Measurements from ENCODE around the gene PHF2. TPM values are rescaled to one million over a fixed set of nuclear protein-coding genes. Genes with fewer than 3 reads are reported as not detected.
"Not testable (repeated sequence)": the region's sequence is repeated elsewhere in the genome, so short reads cannot be mapped to it uniquely, and the experiment has no call there.

PHF2 gene
- total RNA-seq, 6 experiments from 2014 or later = 15.4 to 17.5 (median 16.6) TPM

DNA sequence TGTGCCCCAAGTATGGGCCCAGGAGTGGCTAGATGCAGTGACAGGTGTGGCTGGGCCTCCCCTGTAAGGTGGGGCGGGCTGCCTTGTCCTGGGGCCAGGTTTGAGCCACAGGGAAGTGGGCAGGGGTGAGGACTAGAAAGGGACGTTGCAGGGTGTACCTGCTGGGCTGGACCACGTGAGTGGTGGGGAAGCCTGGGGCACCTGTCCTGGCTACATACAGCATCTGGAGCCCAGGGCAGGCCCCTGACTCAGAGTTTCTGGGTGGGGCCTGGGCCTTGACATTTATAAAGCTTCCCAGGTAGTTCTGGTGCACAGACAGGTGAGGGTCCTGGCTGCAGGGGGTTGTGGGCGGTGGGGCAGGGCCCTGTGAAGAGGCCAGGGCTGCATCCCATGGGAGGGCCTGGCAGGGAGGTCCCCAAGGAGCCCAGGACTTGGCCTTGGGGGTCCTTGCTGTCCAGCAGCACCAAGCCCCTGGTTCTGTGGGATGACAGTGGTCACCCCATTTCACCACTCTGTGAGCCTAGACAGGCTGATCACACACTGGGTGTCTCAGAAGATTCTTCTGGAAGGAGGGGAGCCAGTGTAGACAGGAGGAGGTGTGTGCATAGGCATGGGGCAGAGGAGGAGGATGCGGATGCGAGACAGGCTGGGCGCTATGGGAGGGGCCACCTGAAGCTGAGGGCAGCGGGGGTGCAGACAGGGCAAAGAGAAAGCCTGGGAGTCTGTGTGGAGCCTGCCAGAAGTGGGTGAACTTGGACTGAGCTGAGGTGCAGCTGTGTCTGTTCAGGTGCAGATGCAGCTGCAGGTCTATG, 94.0 kb downstream of the PHF2 start:
- peaks cover 16% of the 10 kb centered on the region for H3K27me3 Mint-ChIP-seq (ENCODE audit: insufficient read depth)
- DNase-seq = peak; percentile 42
- H3K36me3 Mint-ChIP-seq (ENCODE audit: low read depth) = 0 out of 2 replicates have a peak, but pooled peaks cover 5% of the 10 kb centered on the region
- peak overlapping the region; percentile 48; the same call in 1 of the 2 replicates for H3K27ac Mint-ChIP-seq
- no peaks in the 10 kb centered on the region for H3K4me1 Mint-ChIP-seq (ENCODE audit: low read depth)
- peak overlapping the region; percentile 50; the same call in 1 of the 2 replicates for H3K4me3 Mint-ChIP-seq
- no peak for TF ChIP-seq CTCF (IDR thresholded peaks at IDR 0.05)
- H3K9me3 Mint-ChIP-seq = no peaks in the 10 kb centered on the region

GRCh38 chr9:93671020-93671338, 94.6 kb downstream of the PHF2 start:
- 0 out of 2 replicates have a peak, but pooled peaks cover 5% of the 10 kb centered on the region for H3K36me3 Mint-ChIP-seq (ENCODE audit: low read depth)
- DNase-seq = no peak
- peak overlapping the region; percentile 50; the same call in 1 of the 2 replicates for H3K4me3 Mint-ChIP-seq
- H3K27me3 Mint-ChIP-seq (ENCODE audit: insufficient read depth) = peaks cover 14% of the 10 kb centered on the region
- no peaks in the 10 kb centered on the region for H3K9me3 Mint-ChIP-seq
- TF ChIP-seq CTCF (IDR thresholded peaks at IDR 0.05) = no peak
- no peaks in the 10 kb centered on the region for H3K4me1 Mint-ChIP-seq (ENCODE audit: low read depth)
- H3K27ac Mint-ChIP-seq = peak overlapping the region; percentile 48; the same call in 1 of the 2 replicates

DNA sequence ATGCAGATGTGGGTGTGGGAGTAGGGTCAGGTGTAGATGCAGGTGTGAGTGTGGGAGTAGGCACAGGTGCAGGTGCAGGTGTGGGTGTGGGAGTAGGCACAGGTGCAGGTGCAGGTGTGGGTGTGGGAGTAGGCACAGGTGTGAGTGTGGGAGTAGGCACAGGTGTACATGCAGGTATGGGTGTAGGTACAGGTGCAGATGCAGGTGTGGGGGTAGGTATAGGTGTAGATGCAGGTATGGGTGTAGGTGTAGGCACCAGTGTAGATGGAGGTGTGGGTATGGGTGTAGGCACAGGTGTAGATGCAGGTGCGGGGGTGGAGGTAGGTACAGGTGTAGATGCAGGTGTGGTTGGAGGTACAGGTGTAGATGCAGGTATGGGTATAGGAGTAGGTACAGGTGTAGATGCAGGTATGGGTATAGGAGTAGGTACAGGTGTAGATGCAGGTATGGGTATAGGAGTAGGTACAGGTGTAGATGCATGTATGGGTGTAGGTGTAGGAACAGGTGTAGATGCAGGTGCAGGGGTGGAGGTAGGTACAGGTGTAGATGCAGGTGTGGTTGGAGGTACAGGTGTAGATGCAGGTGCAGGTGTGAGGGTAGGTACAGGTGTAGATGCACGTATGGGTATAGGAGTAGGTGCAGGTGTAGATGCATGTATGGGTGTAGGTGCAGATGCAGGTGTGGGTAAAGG, 96.1 kb downstream of the PHF2 start:
- Mint-ChIP-seq H3K27ac (peak overlapping the region; percentile 29; the same call in 1 of the 2 replicates), H3K27me3 (ENCODE audit: insufficient read depth) (peaks cover 14% of the 10 kb centered on the region)
- DNase-seq; H3K36me3 Mint-ChIP-seq (ENCODE audit: low read depth); H3K9me3 Mint-ChIP-seq; H3K4me1 Mint-ChIP-seq (ENCODE audit: low read depth); H3K4me3 Mint-ChIP-seq: not testable (repeated sequence)

GRCh38 chr9:93673021-93673838, 96.8 kb downstream of the PHF2 start:
- Mint-ChIP-seq H3K27ac (peak overlapping the region; percentile 29; the same call in 1 of the 2 replicates), H3K4me3 (no peak overlapping the region), H3K27me3 (ENCODE audit: insufficient read depth) (peaks cover 14% of the 10 kb centered on the region), H3K4me1 (ENCODE audit: low read depth) (no peaks in the 10 kb centered on the region), H3K36me3 (ENCODE audit: low read depth) (0 out of 2 replicates have a peak, but pooled peaks cover 5% of the 10 kb centered on the region), H3K9me3 (no peaks in the 10 kb centered on the region)
- DNase-seq = peak; percentile 3
- TF ChIP-seq CTCF (IDR thresholded peaks at IDR 0.05) = no peak

DNA sequence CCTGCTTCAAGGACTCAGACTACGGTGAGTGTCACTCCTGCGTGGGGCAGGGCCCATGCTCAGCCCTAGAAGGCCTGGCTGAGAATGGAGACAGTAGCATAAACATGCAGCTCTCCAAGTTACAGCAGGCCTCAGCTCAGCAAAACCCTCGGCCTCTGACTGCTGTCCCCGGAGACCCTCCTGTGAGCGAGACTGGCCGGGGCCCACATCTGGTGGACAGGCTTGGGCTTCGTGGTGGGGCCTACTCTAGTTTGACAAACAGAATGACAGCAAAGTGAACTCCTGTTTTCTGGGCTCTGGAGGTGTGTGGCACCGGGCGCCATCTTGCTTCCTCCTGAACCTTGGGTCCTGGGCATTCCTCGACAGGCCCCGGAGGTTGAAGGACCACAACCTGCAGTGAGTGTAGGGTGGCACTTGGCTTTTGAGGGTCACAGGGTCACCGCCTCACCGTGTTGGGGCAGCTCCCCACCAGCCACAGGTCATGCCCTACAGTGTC, 97.5 kb downstream of the PHF2 start:
- no peak for DNase-seq
- no peaks in the 10 kb centered on the region for H3K9me3 Mint-ChIP-seq
- H3K4me1 Mint-ChIP-seq (ENCODE audit: low read depth) = no peaks in the 10 kb centered on the region
- TF ChIP-seq CTCF (IDR thresholded peaks at IDR 0.05) = no peak
- no peak overlapping the region for H3K4me3 Mint-ChIP-seq
- H3K27ac Mint-ChIP-seq = no peak overlapping the region
- 0 out of 2 replicates have a peak, but pooled peaks cover 5% of the 10 kb centered on the region for H3K36me3 Mint-ChIP-seq (ENCODE audit: low read depth)
- H3K27me3 Mint-ChIP-seq (ENCODE audit: insufficient read depth) = peaks cover 14% of the 10 kb centered on the region

All from HFFc6 (cell line).